HepG2 (cell line): Measurements from ENCODE around the gene PIK3IP1. TPM values are rescaled to one million over a fixed set of nuclear protein-coding genes. Genes with fewer than 3 reads are reported as not detected.
A peak's percentile ranks its signal among the peaks of the same experiment; 100 is the strongest.

Source experiments
- DNMT1 ChIP-seq: sonication (generic); formaldehyde crosslinking; IDR thresholded peaks from 2 replicates; pipeline ENCODE4 v1.5.1; 2020; ENCODE audit warnings: mild to moderate bottlenecking, missing genetic modification reagents
- DR1 ChIP-seq: sonication (generic); formaldehyde crosslinking; IDR thresholded peaks from 2 replicates; pipeline ENCODE4 v1.8.0; 2021; ENCODE audit warnings: mild to moderate bottlenecking, missing genetic modification reagents, inconsistent platforms
- HIVEP1 ChIP-seq: sonication (generic); formaldehyde crosslinking; IDR thresholded peaks from 2 replicates; pipeline ENCODE4 v1.4.0; 2020; ENCODE audit warnings: mild to moderate bottlenecking, missing genetic modification reagents
- HMGA1 ChIP-seq: sonication (generic); formaldehyde crosslinking; conservative IDR thresholded peaks from 2 replicates; pipeline ENCODE4 v1.4.0; 2020; ENCODE audit warnings: missing genetic modification reagents
- MAFG ChIP-seq: sonication (generic); formaldehyde crosslinking; IDR thresholded peaks from 2 replicates; pipeline ENCODE4 v1.5.1; 2020; ENCODE audit warnings: mild to moderate bottlenecking, missing genetic modification reagents
- MEF2D ChIP-seq: sonication (generic); formaldehyde crosslinking; IDR thresholded peaks from 2 replicates; pipeline ENCODE4 v1.5.1; 2020; ENCODE audit warnings: mild to moderate bottlenecking, missing genetic modification reagents
- NR2C2 ChIP-seq: sonication (generic); formaldehyde crosslinking; IDR thresholded peaks from 2 replicates; pipeline ENCODE4 v1.4.0; 2020; ENCODE audit warnings: missing genetic modification reagents, mild to moderate bottlenecking, moderate library complexity, borderline replicate concordance
- SKI ChIP-seq: fragments of 450-650 bp; IDR thresholded peaks from one replicate; pipeline ENCODE4 v1.6.1; 2018; ENCODE audit warnings: mild to moderate bottlenecking; ENCODE audit not compliant: partially characterized antibody
- SP2 ChIP-seq: sonication (generic); formaldehyde crosslinking; IDR thresholded peaks from 2 replicates; pipeline ENCODE4 v1.5.1; 2020; ENCODE audit warnings: mild to moderate bottlenecking, missing genetic modification reagents
- SP4 ChIP-seq: sonication (generic); formaldehyde crosslinking; IDR thresholded peaks from 2 replicates; pipeline ENCODE4 v1.8.1; 2023; ENCODE audit warnings: mild to moderate bottlenecking, missing genetic modification reagents
- ZBTB40 ChIP-seq, 2 experiments: fragments of 450-650 bp in 1 of 2; sonication (generic) in 1 of 2; formaldehyde crosslinking in 1 of 2; IDR thresholded peaks; 2 replicates each; pipeline versions ENCODE4 v1.6.1 to v1.8.0; 2016 to 2022; ENCODE audit warnings: antibody characterized with exemption in 1 of 2, mild to moderate bottlenecking in 1 of 2, missing genetic modification reagents in 1 of 2
- ZBTB7A ChIP-seq: sonication (generic); formaldehyde crosslinking; IDR thresholded peaks from 2 replicates; pipeline ENCODE4 v1.8.0; 2022; ENCODE audit warnings: mild to moderate bottlenecking, missing genetic modification reagents
- ZNF225 ChIP-seq: sonication (generic); formaldehyde crosslinking; IDR thresholded peaks from 2 replicates; pipeline ENCODE4 v1.4.0; 2020; ENCODE audit warnings: mild to moderate bottlenecking, missing genetic modification reagents
- ZNF501 ChIP-seq: sonication (generic); formaldehyde crosslinking; IDR thresholded peaks from 2 replicates; pipeline ENCODE4 v1.5.1; 2020; ENCODE audit warnings: mild to moderate bottlenecking, moderate library complexity, missing genetic modification reagents
- ZNF777 ChIP-seq: sonication (generic); formaldehyde crosslinking; IDR thresholded peaks from 2 replicates; pipeline ENCODE4 v1.4.0; 2020; ENCODE audit warnings: missing genetic modification reagents
- polyA plus RNA-seq, 8 experiments: library from polyadenylated mRNA; depleted of rRNA in 3 of 8; stranded (reverse) in 7 of 8; unstranded in 1 of 8; fragments of >200 nt; fragmentation: Illumina TruSeq in 4 of 8; extraction: Trizol in 4 of 8; gene quantifications; 2 replicates each; pipeline versions ENCODE4 v1.2.1 to v1.2.3, GENCODE V29; 2011 to 2016; ENCODE audit warnings: low read depth in 4 of 8, missing spikeins in 1 of 8, mixed read lengths in 1 of 8; ENCODE audit not compliant: insufficient read depth in 1 of 8
- total RNA-seq, 5 experiments: library from RNA; depleted of rRNA; stranded (reverse); fragments of >200 nt; fragmentation: Illumina TruSeq; extraction: Trizol; gene quantifications; 2 replicates each; pipeline ENCODE4 v1.2.3, GENCODE V29; 2016; ENCODE audit warnings: low read depth in 1 of 5
- TF ChIP-seq, protein P1 (sequence below): sonication (generic); formaldehyde crosslinking; IDR thresholded peaks from 2 replicates; pipeline ENCODE4 v1.4.0; 2020; ENCODE audit warnings: missing genetic modification reagents
- TF ChIP-seq, protein P2 (sequence below): sonication (generic); formaldehyde crosslinking; IDR thresholded peaks from 2 replicates; pipeline ENCODE4 v1.4.0; 2020; ENCODE audit warnings: mild to moderate bottlenecking, missing genetic modification reagents

The PIK3IP1 gene
- total and polyA plus RNA-seq, 2 of the 13 experiments (the other 11 are each of a cell fraction or from before 2014, with no cell fraction given) = 1.3 to 2.5 TPM

GRCh38 chr22:31292236-31292989, at the start of gene PIK3IP1 (continued):
- TF ChIP-seq ZBTB40 (IDR thresholded peaks at IDR 0.05) (no peak), ZBTB40 (CRISPR knock-in tag; IDR thresholded peaks at IDR 0.05) (no peak), MEF2D (CRISPR knock-in tag) (no peak), DNMT1 (no peak), ZNF777 (no peak), MAFG (no peak), NR2C2 (CRISPR knock-in tag) (no peak), SP4 (CRISPR knock-in tag) (0 out of 2 replicates have a peak, but pooled peaks have one; percentile 61), SP2 (CRISPR knock-in tag) (no peak), HIVEP1 (CRISPR knock-in tag) (no peak), SKI (no peak), ZNF225 (CRISPR knock-in tag) (no peak), DR1 (CRISPR knock-in tag) (no peak), ZNF501 (CRISPR knock-in tag) (no peak), HMGA1 (CRISPR knock-in tag) (no peak), ZBTB7A (CRISPR knock-in tag) (no peak)
- TF ChIP-seq, protein P1, sequence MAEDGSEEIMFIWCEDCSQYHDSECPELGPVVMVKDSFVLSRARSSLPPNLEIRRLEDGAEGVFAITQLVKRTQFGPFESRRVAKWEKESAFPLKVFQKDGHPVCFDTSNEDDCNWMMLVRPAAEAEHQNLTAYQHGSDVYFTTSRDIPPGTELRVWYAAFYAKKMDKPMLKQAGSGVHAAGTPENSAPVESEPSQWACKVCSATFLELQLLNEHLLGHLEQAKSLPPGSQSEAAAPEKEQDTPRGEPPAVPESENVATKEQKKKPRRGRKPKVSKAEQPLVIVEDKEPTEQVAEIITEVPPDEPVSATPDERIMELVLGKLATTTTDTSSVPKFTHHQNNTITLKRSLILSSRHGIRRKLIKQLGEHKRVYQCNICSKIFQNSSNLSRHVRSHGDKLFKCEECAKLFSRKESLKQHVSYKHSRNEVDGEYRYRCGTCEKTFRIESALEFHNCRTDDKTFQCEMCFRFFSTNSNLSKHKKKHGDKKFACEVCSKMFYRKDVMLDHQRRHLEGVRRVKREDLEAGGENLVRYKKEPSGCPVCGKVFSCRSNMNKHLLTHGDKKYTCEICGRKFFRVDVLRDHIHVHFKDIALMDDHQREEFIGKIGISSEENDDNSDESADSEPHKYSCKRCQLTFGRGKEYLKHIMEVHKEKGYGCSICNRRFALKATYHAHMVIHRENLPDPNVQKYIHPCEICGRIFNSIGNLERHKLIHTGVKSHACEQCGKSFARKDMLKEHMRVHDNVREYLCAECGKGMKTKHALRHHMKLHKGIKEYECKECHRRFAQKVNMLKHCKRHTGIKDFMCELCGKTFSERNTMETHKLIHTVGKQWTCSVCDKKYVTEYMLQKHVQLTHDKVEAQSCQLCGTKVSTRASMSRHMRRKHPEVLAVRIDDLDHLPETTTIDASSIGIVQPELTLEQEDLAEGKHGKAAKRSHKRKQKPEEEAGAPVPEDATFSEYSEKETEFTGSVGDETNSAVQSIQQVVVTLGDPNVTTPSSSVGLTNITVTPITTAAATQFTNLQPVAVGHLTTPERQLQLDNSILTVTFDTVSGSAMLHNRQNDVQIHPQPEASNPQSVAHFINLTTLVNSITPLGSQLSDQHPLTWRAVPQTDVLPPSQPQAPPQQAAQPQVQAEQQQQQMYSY (CRISPR knock-in tag) = no peak
- TF ChIP-seq, protein P2, sequence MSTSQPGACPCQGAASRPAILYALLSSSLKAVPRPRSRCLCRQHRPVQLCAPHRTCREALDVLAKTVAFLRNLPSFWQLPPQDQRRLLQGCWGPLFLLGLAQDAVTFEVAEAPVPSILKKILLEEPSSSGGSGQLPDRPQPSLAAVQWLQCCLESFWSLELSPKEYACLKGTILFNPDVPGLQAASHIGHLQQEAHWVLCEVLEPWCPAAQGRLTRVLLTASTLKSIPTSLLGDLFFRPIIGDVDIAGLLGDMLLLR = no peak
